Cardiac fibroblast (primary cell): ENCODE measurements around the gene RSPH4A.
A peak's percentile ranks its signal among the peaks of the same experiment; 100 is the strongest.

Source experiments
- DNase-seq, 2 donors: peaks; one replicate each; pipeline versions ENCODE4 v3.0.0 to v3.0.0-alpha.2; 2010; ENCODE audit warnings: low read depth in 2 of 2
- H3K4me3 ChIP-seq, 2 donors: replicated peaks in 1 of 2; 1 replicate in 1 of 2; 2 replicates in 1 of 2; pipeline ENCODE4 v1.5.1; 2011; ENCODE audit warnings: low read depth in 2 of 2, low read length in 2 of 2, mild to moderate bottlenecking in 2 of 2, moderate library complexity in 1 of 2
- CTCF ChIP-seq: IDR thresholded peaks from one replicate; pipeline ENCODE4 v1.5.1; 2011; ENCODE audit warnings: low read depth, mild to moderate bottlenecking, low read length, inconsistent platforms

RSPH4A gene

GRCh38 chr6:116615937-116616736 is at the start of gene RSPH4A:
RSPH4A (plus strand) TSS chr6:116616479; CDS start chr6:116616624, 145 bp downstream.
- no peak for TF ChIP-seq CTCF
- H3K4me3 ChIP-seq = peak within 1 kb of the TSS; percentile 54 to 76
- DNase-seq = peak; percentile 96

- no peak for DNase-seq
- no peak for TF ChIP-seq CTCF
- no peak overlapping the region for H3K4me3 ChIP-seq
Observed at GRCh38 chr6:116568111-116568510, 48.2 kb upstream of the RSPH4A start.

DNA sequence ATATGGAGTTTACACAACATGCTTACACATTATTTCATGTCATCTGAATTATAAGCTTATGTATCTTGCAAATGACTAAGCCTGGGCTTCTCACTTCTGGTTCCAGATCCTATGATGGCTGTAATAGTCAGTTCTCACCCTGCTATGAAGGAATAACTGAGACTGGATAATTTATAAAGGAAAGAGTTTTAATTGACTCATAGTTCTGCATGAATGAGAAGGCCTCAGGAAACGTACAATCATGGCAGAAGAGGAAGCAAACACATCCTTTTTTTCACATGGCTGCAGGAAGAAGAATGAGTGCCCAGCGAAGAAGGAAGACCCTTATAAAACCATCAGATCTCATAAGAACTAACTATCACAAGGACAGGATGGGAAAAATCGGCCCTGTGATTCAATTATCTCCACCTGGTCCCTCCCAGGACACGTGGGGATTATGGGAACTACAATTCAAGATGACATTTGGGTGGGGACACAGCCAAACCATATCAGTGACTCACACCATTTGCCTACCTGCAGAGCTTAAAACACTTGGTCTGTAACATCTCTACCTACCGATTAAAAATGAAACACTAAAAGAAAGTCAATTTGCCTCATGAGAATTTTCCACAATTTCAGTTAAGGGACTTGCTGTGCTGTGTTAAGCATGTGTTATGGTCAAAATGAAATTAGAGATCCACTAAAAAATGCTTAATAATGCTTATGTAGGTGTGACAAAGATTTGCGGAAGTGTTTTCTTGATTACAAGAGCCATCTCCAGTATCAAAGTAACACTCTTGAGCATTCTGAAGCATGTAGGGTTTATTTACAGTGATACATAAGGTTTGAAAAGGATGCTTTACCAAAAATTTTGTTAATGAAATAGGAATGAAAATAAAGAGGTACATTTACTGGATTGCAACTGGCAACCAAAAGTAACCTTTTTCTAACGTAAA is 47.2 kb upstream of the RSPH4A start:
- no peak for TF ChIP-seq CTCF
- no peak for DNase-seq
- H3K4me3 ChIP-seq = no peak overlapping the region

- TF ChIP-seq CTCF = no peak
- H3K4me3 ChIP-seq = peak within 1 kb of the TSS; percentile 79 to 83
- peak; percentile 100 for DNase-seq
Observed at GRCh38 chr6:116570856-116571682, 45.2 kb upstream of the RSPH4A start, which contains the start of gene RWDD1. RWDD1 (plus strand) TSS chr6:116571504; CDS start chr6:116571583, 79 bp downstream.

DNA sequence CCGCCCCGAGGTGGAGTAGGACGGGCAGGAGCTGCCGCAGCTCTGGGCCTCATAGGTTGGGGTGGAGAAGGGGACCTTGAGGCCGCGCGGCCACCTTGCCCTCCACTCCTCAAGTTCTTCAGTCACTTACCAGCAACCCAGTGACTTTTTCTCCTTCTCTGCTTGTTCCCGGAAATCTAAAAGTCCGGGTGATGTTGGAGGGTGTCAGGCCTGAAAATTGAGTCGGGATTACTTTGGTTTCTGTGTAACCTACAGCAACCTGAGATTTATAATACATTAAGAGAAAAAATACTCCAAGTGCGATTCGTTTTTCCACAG is 44.6 kb upstream of the RSPH4A start:
- no peak for TF ChIP-seq CTCF
- peak overlapping the region; percentile 79 to 83 for H3K4me3 ChIP-seq
- DNase-seq = no peak

DNA sequence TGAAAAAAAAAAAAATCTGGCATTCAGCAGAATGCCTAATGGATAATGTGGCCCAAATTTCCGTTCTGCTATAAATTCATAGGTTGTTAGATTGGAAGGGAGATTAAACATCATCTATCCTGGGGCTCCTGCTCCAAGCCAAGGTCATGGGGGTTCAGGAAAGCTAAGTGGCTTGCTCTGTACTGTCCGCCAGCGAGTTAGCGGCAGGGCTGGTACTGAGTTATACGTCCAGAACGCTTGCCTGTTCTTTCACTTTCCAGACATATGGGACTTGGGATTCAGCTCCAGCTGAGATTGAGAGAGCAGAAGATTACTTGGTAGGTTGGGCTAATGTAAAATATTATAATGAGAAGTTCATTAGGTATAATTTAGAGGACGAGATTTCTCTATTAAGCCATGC is 44.1 kb upstream of the RSPH4A start:
- peak; percentile 45 to 46 for DNase-seq
- TF ChIP-seq CTCF = no peak
- peak overlapping the region; percentile 79 to 83 for H3K4me3 ChIP-seq
